ENCODE measurements around the gene SYT7.

GRCh38 chr11:61524963-61525587 lies 55.8 kb downstream of the SYT7 start:
- TF ChIP-seq CTCF (IDR thresholded peaks at IDR 0.05) (no peak), POLR2AphosphoS5 (IDR thresholded peaks at IDR 0.05; ENCODE audit: low read depth, low read length) (no peak), TCF7L2 (IDR thresholded peaks at IDR 0.05; ENCODE audit: low read depth, low read length) (no peak), REST (IDR thresholded peaks at IDR 0.05; ENCODE audit: insufficient read depth in 1 of 2, low read depth in 2 of 2, low read length in 1 of 2) (no peak), SIN3A (IDR thresholded peaks at IDR 0.05; ENCODE audit: borderline replicate concordance, insufficient read depth, low read depth, low read length) (no peak)
